Lower lobe of right lung (tissue), 2 donors: ENCODE data around the gene ZNF440. TPM values are rescaled to one million over a fixed set of nuclear protein-coding genes. Genes with fewer than 3 reads are reported as not detected.
"Not testable (repeated sequence)": the region's sequence is repeated elsewhere in the genome, so short reads cannot be mapped to it uniquely, and the experiment has no call there.

Experiments
- ATAC-seq, 2 donors: fragments of 200-7000 bp; cut with Tn5 transposase; one replicate each; pipeline ENCODE4 v1.9.1; 2020 to 2022; ENCODE audit warnings: mild to moderate bottlenecking in 2 of 2, moderate library complexity in 2 of 2
- DNase-seq: peaks from one replicate; pipeline ENCODE4 v3.0.0-alpha.2; 2020
- H3K27ac ChIP-seq: fragments of 200-600 bp; one replicate; pipeline ENCODE4 v1.8.0; 2022
- H3K27me3 ChIP-seq: fragments of 200-600 bp; one replicate; pipeline ENCODE4 v1.8.0; 2022; ENCODE audit warnings: low read depth
- H3K36me3 ChIP-seq: fragments of 200-600 bp; one replicate; pipeline ENCODE4 v1.8.0; 2022; ENCODE audit warnings: mild to moderate bottlenecking
- H3K4me1 ChIP-seq: fragments of 200-600 bp; one replicate; pipeline ENCODE4 v1.8.0; 2022
- H3K4me3 ChIP-seq: fragments of 200-600 bp; one replicate; pipeline ENCODE4 v1.8.0; 2022; ENCODE audit warnings: mild to moderate bottlenecking
- H3K9me3 ChIP-seq: fragments of 200-600 bp; one replicate; pipeline ENCODE4 v1.8.0; 2022
- CTCF ChIP-seq: fragments of 200-600 bp; IDR thresholded peaks from one replicate; pipeline ENCODE4 v1.8.0; 2022; ENCODE audit warnings: antibody characterized with exemption, mild to moderate bottlenecking
- intact Hi-C: fragments of 100-400 bp; cut with DNase I; formaldehyde crosslinking; loops from one replicate; pipeline ENCODE4 v1.11.0; 2022
- total RNA-seq: library from RNA; stranded (reverse); fragmentation: NEBNext Ultra II Directional; extraction: Animal tissue kit (Norgen Biotek cat#: 25700); gene quantifications from one replicate; pipeline ENCODE4 v1.2.1, GENCODE V29; 2021
- donor health status: DM: no; HTN: yes; CAD: no; lungs with severe emphysema.

ZNF440 gene
- total RNA-seq, 1 donor from 2014 or later, result 21.7 TPM

DNA sequence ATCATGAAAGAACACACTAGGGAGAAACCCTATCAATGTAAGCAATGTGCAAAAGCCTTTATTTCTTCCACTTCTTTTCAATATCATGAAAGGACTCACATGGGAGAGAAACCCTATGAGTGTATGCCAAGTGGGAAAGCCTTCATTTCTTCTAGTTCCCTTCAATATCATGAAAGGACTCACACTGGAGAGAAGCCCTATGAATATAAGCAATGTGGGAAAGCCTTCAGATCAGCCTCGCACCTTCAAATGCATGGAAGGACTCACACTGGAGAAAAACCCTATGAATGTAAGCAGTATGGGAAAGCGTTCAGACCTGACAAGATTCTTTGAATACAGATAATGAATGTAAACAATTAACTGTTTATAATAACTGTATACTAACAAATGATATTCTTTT is 19.5 kb downstream of the ZNF440 start:
- Histone ChIP-seq H3K9me3 (peaks cover 38% of the 10 kb centered on the region), H3K4me3 (no peak overlapping the region), H3K27ac (no peak overlapping the region), H3K4me1 (no peaks in the 10 kb centered on the region), H3K27me3 (no peaks in the 10 kb centered on the region), H3K36me3 (peaks cover 38% of the 10 kb centered on the region)
- DNase-seq (no peak), ATAC-seq (no peak)
- intact Hi-C loops, result no loop called here
- TF ChIP-seq CTCF, result no peak

GRCh38 chr19:11835626-11836066 is 21.6 kb downstream of the ZNF440 start:
- H3K4me3 ChIP-seq, H3K27ac ChIP-seq, DNase-seq, ATAC-seq, H3K4me1 ChIP-seq, intact Hi-C loops, H3K27me3 ChIP-seq: not testable (repeated sequence)
- Histone ChIP-seq H3K9me3 (peaks cover 38% of the 10 kb centered on the region), H3K36me3 (peaks cover 27% of the 10 kb centered on the region)

DNA sequence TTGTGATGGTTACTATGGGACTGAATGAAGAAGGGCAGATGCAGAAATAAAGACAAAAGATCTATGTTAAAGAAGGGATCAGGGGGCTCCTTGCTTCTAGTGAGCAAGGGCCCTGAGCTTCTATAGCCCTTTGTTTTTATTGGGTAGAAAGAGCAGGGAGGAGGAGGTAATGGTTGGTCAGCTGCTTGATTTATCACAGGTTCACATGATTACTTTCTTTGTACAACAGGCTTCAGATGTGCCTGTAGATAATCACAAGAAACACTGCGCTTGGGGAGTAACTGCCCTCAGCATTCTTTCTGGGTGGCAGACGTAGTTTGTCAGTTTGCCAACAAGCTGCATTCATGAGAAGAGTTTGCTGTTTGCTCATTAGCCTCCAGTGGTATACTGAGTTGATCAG is 29.6 kb downstream of the ZNF440 start:
- intact Hi-C loops, result no loop called here
- Histone ChIP-seq H3K27ac (no peak overlapping the region), H3K4me1 (peaks cover 6% of the 10 kb centered on the region), H3K9me3 (no peaks in the 10 kb centered on the region), H3K4me3 (no peak overlapping the region), H3K27me3 (no peaks in the 10 kb centered on the region), H3K36me3 (no peaks in the 10 kb centered on the region)
- DNase-seq (no peak), ATAC-seq (no peak)
- no peak for TF ChIP-seq CTCF

GRCh38 chr19:11847615-11848014 is 33.5 kb downstream of the ZNF440 start:
- H3K27ac ChIP-seq, ATAC-seq, H3K4me3 ChIP-seq, H3K36me3 ChIP-seq, H3K27me3 ChIP-seq, DNase-seq, H3K9me3 ChIP-seq, intact Hi-C loops: not testable (repeated sequence)
- peaks cover 18% of the 10 kb centered on the region for H3K4me1 ChIP-seq

DNA sequence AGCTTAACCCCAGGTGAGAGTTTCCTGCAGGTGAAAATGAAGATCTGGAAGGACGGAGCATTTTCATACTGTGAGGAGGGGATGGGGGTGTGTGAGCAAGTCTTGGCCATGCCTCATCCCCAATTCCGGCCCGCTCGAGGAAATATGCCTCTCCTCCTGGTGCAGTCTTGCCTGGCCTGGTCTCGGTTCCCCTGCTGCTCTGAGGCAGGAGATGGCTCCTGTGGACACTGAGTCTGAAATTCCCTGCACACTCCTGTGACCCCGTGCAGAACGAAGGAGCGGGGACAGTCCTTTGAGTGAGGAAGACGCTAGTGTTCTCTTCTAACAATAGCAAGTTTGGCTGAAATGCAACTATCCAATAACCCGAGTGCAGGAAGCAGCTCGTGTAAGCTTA is 34.1 kb downstream of the ZNF440 start:
- no peak for TF ChIP-seq CTCF
- peak overlapping the region; percentile 75 for H3K27ac ChIP-seq
- DNase-seq, result no peak
- H3K9me3 ChIP-seq, result no peaks in the 10 kb centered on the region
- H3K27me3 ChIP-seq, result no peaks in the 10 kb centered on the region
- peaks cover 18% of the 10 kb centered on the region for H3K4me1 ChIP-seq
- ATAC-seq, result peak; percentile 6 to 27
- intact Hi-C loops, result no loop called here
- no peaks in the 10 kb centered on the region for H3K36me3 ChIP-seq
- peak overlapping the region; percentile 78 for H3K4me3 ChIP-seq

DNA sequence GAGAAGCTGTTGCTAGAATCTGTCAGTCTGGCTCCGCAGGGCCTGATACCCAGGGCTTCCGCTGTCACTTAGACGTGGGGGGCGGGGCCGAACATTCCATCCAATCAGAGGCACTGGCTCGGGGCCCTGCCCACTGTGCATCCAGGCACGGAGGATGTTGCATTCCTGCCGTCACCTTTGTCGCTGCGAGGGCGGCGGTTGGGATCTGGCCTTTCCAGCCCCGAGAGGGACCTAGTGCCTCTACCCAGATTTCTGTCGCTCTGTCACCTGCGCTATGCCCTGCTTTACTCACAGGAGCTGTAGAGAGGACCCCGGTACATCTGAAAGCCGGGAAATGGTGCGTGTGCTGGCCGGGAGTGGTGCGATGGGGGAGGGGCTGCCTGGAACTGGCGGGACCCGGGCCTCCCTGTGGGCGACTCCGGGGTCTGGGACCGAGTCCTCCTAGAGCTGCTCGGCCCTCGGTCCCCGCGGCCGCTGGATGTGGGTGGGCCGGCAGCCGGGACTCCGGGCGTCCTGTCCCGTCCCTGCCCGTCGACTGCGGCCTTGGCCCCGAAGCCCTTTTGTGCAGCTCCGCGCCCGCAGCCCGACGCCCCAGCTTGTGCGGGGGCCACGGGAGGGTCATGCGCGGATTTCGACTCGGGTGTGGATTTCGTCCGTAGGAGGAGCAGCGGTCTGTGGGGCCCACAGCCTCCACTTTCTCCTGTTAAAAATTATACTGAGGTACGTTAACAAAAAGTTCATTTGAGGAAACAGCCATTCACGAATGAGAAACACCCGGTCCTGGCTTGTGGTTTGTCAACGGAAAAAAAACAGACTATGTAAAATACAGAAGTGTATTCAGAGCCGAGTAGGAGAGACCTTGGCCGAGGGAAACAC is 34.8 kb downstream of the ZNF440 start, which contains the start of gene ZNF439:
TSS of gene ZNF439 (plus strand) at position 133 of the 876 bp plus-strand sequence. CDS start at position 275, 142 bp downstream.
- Histone ChIP-seq H3K4me3 (peak within 1 kb of the TSS; percentile 78), H3K36me3 (no peaks in the 10 kb centered on the region), H3K4me1 (peaks cover 18% of the 10 kb centered on the region), H3K9me3 (no peaks in the 10 kb centered on the region), H3K27ac (peak within 1 kb of the TSS; percentile 75), H3K27me3 (no peaks in the 10 kb centered on the region)
- intact Hi-C loops, result no loop called here
- ATAC-seq (peak; percentile 99 to 100), DNase-seq (peak; percentile 95)
- TF ChIP-seq CTCF, result no peak

DNA sequence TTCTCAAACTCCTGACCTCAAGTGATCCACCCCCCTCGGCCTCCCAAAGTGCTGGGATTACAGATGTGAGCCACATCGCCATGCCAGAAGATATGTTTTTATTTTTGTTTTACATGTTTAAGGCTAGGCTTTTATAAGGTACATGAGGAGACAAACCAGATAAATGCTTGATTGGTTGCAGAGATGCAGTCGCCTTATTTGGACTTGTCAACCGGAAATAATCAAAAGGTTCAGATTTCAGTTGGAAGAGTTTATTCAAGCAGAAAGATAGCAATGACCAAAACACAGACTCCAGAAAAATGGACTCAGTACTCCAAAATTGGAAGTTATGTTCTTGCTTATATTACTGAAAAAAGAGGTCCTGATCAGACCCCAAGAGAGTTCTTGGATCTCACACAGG is 36.2 kb downstream of the ZNF440 start:
- intact Hi-C loops, H3K27ac ChIP-seq, ATAC-seq: not testable (repeated sequence)

More for the DNA sequence above, 36.2 kb downstream of the ZNF440 start:
- peaks cover 18% of the 10 kb centered on the region for H3K4me1 ChIP-seq
- H3K9me3 ChIP-seq, DNase-seq, H3K36me3 ChIP-seq, H3K27me3 ChIP-seq, H3K4me3 ChIP-seq: not testable (repeated sequence)
